Bronchial epithelial cell (primary cell): Measurements from ENCODE around the gene RPS17. TPM values are rescaled to one million over a fixed set of nuclear protein-coding genes. Genes with fewer than 3 reads are reported as not detected.

Experiments used
- DNase-seq: peaks from one replicate; pipeline ENCODE4 v3.0.0-alpha.2; 2010; ENCODE audit warnings: low read depth
- FAIRE-seq: peaks from 2 replicates; lab custom pipeline; 2011; peaks lifted over from hg19 to GRCh38; lab: Jason Lieb, UNC
- H3K27me3 ChIP-seq: 2 replicates; pipeline ENCODE4 v1.5.1; 2011; ENCODE audit warnings: low read length; ENCODE audit not compliant: control insufficient read depth, insufficient read depth
- H3K36me3 ChIP-seq: 2 replicates; pipeline ENCODE4 v1.5.1; 2011; ENCODE audit warnings: low read length; ENCODE audit not compliant: control insufficient read depth, insufficient read depth
- H3K4me3 ChIP-seq: 2 replicates; pipeline ENCODE4 v1.5.1; 2011; ENCODE audit warnings: mild to moderate bottlenecking, low read depth, low read length, control low read depth
- CTCF ChIP-seq: IDR thresholded peaks from 2 replicates; pipeline ENCODE4 v1.5.1; 2011; ENCODE audit warnings: mild to moderate bottlenecking, moderate library complexity, low read length, control low read depth, inconsistent platforms; ENCODE audit not compliant: insufficient read depth, severe bottlenecking
- total RNA-seq: library from RNA; depleted of rRNA; stranded (reverse); fragments of >200 nt; gene quantifications from 2 replicates; pipeline ENCODE4 v1.2.1, GENCODE V29; 2014

RPS17 gene
- total RNA-seq, 1 donor from 2014 or later, result 1,868 TPM

- FAIRE-seq (no peak), DNase-seq (no peak)
- no peak for TF ChIP-seq CTCF
Observed at GRCh38 chr15:82545002-82545401, 4.7 kb upstream of the RPS17 start.

GRCh38 chr15:82544431-82544830, 4.2 kb upstream of the RPS17 start:
- Histone ChIP-seq H3K27me3 (peaks cover 3% of the 10 kb centered on the region), H3K36me3 (peaks cover 3% of the 10 kb centered on the region), H3K4me3 (no peak overlapping the region)
- no peak for FAIRE-seq
- DNase-seq, result no peak
- no peak for TF ChIP-seq CTCF

More at GRCh38 chr15:82545002-82545401, 4.7 kb upstream of the RPS17 start:
- H3K36me3 ChIP-seq, result no peaks in the 10 kb centered on the region
- peaks cover 3% of the 10 kb centered on the region for H3K27me3 ChIP-seq
- no peak overlapping the region for H3K4me3 ChIP-seq

GRCh38 chr15:82543160-82543559, 2.9 kb upstream of the RPS17 start:
- no peak for TF ChIP-seq CTCF
- no peak for FAIRE-seq
- Histone ChIP-seq H3K27me3 (peaks cover 3% of the 10 kb centered on the region), H3K4me3 (no peak overlapping the region), H3K36me3 (peaks cover 10% of the 10 kb centered on the region)
- DNase-seq, result no peak

GRCh38 chr15:82540984-82541431, 751 bp upstream of the RPS17 start:
- H3K36me3 ChIP-seq, result peaks cover 23% of the 10 kb centered on the region
- H3K4me3 ChIP-seq, result peak overlapping the region; percentile 89
- no peak for TF ChIP-seq CTCF
- DNase-seq (peak; percentile 40), FAIRE-seq (no peak)
- H3K27me3 ChIP-seq, result peaks cover 3% of the 10 kb centered on the region

- peaks cover 26% of the 10 kb centered on the region for H3K36me3 ChIP-seq
- TF ChIP-seq CTCF, result no peak
- DNase-seq, result no peak
- FAIRE-seq, result no peak
- H3K27me3 ChIP-seq, result peaks cover 2% of the 10 kb centered on the region
- peak overlapping the region; percentile 89 for H3K4me3 ChIP-seq
Observed at GRCh38 chr15:82539691-82540054, 584 bp downstream of the RPS17 start.
